Inferior parietal cortex (tissue), 1 donor: ENCODE measurements around the gene NFAT5.
"Not testable (repeated sequence)": the region's sequence is repeated elsewhere in the genome, so short reads cannot be mapped to it uniquely, and the experiment has no call there.

Source experiments
- DNase-seq: peaks from one replicate; pipeline ENCODE4 v3.0.0-alpha.2; 2016; ENCODE audit errors: extremely low spot score

Gene NFAT5, protein sequence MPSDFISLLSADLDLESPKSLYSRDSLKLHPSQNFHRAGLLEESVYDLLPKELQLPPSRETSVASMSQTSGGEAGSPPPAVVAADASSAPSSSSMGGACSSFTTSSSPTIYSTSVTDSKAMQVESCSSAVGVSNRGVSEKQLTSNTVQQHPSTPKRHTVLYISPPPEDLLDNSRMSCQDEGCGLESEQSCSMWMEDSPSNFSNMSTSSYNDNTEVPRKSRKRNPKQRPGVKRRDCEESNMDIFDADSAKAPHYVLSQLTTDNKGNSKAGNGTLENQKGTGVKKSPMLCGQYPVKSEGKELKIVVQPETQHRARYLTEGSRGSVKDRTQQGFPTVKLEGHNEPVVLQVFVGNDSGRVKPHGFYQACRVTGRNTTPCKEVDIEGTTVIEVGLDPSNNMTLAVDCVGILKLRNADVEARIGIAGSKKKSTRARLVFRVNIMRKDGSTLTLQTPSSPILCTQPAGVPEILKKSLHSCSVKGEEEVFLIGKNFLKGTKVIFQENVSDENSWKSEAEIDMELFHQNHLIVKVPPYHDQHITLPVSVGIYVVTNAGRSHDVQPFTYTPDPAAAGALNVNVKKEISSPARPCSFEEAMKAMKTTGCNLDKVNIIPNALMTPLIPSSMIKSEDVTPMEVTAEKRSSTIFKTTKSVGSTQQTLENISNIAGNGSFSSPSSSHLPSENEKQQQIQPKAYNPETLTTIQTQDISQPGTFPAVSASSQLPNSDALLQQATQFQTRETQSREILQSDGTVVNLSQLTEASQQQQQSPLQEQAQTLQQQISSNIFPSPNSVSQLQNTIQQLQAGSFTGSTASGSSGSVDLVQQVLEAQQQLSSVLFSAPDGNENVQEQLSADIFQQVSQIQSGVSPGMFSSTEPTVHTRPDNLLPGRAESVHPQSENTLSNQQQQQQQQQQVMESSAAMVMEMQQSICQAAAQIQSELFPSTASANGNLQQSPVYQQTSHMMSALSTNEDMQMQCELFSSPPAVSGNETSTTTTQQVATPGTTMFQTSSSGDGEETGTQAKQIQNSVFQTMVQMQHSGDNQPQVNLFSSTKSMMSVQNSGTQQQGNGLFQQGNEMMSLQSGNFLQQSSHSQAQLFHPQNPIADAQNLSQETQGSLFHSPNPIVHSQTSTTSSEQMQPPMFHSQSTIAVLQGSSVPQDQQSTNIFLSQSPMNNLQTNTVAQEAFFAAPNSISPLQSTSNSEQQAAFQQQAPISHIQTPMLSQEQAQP (N-terminal part only)

DNA sequence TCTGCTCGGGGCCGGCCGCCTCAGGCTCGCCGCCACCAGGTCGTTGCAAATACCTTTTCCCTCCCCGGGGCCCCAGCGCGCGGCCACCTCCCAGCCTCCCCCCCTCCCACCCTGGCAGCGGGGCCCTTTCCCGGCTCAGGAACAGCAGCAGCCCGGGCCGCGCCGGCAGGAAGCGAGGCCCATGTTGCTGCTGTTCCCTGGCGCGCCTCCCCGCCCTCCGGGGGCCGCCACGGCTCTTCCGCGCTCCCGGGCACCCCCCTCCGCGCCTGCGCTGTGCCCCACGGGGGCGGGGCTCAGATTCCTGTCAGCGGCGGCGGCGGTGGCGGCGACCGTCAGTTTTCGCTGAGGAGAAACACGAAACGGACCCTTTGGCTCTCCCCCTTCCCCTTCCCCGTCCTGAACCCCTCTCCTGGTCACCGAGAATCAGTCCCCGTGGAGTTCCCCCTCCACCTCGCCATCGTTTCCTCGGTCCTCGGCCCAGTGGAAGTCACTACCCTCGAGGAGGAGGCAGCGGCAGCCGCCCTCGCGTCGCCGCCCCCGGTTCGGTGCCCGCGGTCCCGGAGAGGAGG lies at the start of gene NFAT5:
TSS of gene NFAT5 (plus strand) at position 296 of the 569 bp plus-strand sequence. CDS start 336 bp downstream, outside the sequence.
- peak; percentile 87 for DNase-seq

DNA sequence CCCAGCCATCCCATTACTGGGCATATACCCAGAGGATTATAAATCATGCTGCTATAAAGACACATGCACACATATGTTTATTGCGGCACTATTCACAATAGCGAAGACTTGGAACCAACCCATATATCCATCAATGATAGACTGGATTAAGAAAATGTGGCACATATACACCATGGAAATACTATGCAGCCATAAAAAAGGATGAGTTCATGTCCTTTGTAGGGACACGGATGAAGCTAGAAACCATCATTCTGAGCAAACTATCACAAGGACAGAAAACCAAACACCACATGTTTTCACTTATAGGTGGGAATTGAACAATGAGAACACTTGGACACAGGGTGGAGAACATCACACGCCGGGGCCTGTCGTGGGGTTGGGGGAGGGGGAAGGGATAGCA lies 47.9 kb upstream of the NFAT5 start:
- DNase-seq = not testable (repeated sequence)

DNA sequence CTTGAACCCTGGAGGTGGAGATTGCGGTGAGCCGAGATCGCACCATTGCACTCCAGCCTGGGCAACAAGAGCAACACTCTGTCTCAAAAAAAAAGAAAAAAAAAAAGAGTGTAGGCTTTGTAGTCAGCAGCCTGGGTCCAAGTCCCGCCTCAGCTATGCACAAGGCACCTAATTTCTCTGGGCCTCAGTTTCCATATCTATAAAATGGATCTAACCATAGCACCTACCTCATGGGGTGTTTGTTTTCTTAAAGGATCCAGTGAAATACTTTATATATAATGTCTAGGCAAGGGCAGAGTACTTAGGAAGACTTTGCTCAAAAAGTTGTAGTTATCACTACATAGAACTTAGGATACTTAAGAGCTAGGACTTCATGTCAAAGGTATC lies 45.4 kb upstream of the NFAT5 start:
- no peak for DNase-seq

DNA sequence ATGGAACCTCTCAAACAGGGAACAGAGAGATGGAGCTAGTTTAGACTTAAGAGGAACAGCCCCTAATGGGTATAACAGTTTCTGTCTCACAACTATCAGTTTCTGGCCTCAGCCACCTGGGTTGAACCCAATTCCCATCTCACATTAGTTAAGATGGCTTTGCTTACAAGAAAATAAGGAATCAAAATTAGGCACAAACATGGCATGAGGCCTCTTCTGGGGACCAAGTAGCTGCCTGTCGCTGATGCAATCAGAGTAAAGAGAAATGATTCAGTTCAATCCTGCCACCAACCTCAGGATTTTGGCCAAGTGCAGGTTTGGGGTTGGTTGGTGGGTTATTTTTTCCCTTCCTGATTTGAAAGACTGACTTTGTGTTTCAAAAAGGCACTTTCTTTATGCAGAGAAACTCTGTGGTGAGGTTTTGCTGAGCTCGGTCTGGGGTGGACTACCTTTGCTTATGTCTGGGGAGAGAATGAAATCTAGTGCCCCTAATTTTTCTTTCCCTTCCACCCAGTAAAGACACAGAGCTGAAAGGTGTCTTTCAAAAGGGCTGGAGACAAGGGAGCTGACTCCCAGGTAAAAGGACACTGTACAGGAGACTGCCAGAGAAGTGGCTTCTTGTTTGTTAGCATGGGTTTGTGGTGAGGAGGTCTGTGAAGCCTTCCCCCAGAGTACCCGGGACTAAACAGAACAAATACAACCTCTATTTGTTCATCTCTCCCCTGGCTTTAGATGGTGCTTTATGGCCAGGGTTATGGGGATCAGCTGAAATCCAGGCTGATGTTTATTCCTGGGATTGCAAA lies 44.8 kb upstream of the NFAT5 start:
- no peak for DNase-seq

DNA sequence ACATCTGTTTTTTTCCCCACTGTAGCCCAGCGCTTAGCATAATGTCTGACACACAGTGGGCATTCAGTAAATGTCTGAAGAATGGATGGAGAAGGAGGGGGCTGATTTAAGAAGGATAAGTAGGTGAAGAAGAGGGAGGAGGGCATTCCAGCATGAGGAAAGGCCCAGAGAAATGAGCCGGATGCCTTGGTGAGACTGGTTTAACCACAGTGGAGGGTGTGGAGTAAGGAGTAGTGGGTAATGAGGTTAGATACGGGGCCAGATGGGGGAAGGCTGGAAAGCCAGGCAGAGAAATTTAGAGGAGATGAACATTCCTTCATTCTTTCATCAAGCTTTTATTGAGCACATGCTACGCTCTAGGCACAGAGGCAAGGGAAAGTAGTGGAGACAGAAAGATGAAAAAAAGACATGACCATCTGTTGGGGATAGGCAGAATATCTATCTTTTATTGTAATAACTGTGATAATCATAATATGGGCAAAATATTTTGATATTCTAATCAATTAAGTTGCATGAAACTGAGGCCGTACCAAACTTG lies 43.7 kb upstream of the NFAT5 start:
- no peak for DNase-seq

DNA sequence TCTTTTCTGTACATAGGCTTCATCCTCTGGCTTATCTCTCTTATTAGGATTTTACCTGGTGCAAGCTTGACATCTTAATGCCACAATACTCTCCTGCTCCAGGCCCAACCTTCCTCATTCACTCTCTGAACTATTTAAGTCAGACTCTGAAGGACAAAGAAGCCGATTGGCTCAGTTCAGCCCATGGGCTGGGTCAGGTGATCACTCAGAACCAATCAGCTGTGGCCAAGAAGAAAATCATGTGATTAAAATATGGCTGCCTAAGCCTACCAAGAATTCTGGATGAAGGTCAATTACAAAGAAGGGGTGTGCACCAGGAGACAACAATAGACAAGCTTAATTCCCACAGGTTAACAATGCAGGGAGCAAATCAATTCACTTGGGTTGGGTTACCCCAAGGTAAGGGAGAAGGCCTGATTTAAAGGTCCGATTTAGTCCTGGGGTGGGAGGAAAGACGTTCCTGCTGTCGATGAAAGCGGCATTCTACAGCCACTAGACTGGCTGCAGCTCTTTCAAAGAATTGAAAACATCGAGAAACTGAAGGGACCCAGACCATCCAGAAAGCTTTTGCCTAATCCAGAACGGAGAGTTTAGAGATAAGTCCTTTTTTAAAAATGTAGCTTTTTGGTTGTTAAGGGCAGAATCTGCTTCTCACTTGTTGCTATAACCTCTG lies 42.9 kb upstream of the NFAT5 start:
- DNase-seq = no peak

DNA sequence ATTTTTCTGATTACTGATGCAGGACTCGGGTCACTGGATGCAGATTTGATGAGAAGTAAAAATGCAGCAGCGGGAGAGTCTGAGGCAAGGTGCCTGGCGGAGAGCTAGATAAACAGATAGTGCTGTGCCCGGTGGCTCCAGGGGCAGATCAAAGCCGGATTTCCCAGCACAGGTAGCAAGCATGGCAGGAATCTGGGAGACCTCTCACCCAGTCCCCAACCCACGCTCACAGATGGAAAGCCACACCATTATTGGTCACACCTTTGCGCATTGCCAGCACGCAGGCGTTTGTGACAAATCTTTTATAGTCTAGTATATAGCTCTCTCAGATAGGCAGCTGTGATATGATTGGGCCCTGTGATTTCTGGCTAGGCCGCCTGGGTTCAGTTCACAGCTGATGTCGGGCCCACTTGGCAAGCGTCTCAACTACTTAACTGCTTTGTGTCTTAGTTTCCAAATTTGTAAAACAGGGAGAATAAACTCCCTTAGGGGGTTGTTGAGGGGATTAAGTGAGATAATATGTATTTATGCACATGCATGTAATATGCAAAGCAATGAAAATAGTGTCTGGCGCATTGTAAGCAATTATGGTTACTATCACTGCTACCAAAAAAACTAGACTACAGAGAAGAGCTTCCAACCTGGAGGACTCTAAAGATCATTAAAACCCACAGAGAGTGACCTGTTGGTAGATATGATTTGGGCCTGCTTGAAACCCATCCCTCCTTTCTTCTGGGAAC lies 42.0 kb upstream of the NFAT5 start:
- DNase-seq = no peak

DNA sequence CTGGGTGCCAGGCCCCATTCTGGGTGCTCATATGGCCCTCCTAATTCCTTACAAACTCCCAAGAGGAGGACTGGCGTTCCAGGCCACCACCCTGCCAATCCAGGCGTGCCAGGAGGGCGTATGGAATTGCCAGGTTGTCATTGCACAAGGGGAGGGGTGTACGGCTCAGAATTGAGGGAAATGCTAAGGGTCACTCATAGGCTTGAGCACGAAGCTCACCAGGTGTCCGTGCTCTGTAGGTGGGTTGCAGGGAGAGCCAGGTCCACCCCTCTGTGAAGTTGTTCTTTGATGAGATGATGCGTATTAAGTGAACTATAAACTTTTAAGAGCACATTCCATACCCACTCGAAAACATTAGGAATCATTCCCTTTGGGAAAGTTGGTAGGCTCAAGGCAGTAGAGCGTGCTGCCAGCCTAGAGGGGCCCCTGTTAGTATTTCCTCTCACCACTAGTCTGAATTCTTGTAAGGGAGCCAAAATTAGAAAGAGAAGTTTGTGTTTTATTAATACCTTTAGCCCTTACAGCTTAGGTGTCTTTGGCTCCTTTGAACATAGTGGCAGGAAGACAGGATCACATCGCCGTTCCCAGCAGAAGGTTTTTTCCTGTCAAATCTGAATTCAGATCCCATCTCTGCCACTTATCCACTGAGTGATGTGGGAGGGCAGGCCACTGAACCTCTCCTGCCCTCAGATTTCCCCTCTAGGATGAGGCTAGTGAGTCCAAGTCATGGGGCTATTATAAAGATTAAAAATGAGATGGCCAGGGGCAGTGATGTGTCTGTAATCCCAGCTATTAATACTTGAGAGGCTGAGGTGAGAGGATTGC lies 38.7 kb upstream of the NFAT5 start:
- no peak for DNase-seq

DNA sequence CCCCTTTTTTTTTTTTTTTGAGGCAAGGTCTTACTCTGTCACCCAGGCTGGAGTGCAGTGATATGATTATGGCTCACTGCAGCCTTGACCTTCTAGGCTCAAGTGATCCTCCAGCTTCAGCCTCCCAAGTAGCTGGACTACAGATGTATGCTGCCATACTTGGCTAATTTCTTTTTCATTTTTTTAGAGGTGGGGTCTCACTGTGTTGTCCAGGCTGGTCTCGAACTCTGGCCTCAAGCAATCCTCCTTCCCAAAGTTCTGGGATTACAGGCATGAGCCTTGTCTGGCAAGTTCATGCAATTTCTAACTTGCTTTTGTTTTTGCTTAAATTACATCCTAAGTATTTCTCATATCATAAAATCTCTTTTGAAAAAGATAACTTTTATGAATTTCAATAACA lies 33.8 kb upstream of the NFAT5 start:
- no peak for DNase-seq

DNA sequence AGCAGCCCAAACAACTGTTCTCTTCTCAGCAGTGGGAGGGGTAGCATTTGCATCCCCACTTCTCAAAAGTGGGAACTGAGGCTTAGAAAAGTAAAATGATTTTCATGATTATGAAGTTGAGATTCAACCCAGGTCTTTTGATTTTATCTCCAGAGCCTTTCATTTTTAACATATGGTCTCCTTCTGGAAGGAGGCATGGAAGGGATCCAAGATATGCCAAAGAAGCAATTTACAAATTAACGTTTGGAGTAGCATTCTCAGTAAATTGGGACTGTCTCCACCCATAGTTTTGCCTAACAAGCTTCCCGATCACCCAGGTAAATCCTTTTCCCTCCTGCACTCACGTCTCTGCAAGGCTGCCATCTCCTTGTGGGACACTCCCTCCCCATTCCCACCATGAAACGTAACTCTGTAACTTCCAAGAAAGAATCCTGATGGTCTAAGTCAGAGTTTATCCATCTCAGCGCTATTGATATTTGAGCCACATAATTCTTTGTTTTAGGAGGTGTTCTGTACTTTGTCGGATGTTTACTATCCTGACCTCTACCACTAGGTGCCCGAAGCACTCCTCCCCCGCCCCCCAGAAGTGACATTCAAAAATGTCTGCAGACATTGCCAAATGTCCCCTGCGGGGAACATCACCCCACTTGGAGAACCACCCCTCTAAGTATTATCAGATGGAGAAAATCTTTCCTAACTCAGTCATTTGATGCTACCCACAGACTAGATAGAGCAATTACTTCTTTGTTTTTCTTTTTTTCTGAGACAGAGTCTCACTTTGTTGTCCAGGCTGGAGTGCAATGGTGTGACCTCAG lies 32.9 kb upstream of the NFAT5 start:
- DNase-seq = no peak

DNA sequence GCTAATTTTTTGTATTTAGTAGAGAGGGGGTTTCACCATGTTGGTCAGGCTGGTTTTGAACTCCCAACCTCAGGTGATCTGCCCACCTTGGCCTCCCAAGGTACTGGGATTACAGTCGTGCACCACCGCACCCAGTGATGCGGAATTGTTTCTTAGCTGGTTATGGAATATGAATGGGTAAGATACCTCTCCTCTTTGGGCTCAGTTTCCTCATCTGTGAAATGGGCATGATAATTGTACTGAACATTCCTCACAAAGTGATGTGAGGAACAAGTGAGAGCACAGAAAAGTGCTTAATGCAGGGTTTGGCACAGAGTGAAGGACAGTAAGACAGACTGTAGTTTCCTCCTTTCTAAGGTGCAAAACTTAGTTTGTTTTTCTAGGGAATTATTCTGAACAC lies 31.0 kb upstream of the NFAT5 start:
- DNase-seq = no peak

DNA sequence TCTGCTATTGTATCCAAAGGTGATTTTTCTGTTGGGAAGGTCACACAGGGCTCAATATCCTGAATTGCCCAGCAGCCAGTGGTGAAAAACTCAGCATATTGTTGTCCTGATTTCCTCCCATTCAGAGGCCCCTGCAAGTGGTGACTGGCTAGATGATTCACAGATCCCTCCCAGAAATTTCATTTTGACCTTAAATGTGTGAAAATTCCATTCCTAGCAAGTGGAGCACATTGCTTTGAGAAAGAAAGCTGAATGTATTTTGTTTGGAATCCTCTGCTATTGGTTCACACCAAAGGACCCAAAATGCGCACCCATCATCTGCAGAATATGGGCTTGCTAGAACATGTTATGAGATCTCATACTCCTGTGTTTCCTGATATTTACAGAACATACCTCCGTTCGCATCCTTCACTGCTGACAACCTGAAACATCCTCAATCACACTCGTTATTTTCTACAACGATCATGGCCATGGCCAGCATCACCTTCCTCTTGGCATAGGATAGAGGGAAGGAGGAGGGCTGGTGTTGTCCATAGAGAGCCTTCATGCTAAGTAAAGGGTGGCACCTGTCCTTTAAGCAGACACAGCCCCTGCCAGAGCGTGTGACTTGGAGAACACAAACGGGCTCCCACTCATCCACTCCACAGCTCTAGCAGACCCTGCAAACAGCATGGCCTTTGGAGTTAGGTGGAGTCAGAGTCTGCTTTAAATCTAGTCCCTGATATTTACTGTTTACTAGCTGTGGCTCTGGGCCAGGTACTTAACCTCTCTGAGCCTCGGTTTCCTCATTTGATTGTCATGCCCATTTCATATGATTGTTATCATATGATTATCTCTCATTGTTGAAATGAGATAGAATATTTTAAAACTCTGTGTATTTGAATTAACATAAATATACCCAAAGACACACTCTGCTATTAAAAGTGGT lies 30.4 kb upstream of the NFAT5 start:
- DNase-seq = no peak

DNA sequence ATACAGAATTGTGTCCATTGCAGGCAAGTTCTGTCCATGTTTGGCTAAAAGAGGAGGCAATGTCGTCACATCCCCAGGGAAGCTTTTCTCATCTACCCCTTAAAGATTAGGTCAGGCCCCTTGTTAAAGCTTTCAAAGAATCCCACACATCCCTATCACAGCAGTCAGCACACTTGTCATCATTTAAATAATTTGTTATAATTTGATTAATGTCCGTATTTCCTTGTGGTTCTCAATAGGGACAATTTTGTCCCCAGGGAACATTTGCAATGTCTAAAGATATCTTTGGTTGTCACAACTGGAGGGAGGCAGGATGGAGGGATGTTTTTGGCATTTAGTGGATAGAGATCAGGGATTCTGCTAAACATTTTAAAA lies 28.1 kb upstream of the NFAT5 start:
- no peak for DNase-seq

DNA sequence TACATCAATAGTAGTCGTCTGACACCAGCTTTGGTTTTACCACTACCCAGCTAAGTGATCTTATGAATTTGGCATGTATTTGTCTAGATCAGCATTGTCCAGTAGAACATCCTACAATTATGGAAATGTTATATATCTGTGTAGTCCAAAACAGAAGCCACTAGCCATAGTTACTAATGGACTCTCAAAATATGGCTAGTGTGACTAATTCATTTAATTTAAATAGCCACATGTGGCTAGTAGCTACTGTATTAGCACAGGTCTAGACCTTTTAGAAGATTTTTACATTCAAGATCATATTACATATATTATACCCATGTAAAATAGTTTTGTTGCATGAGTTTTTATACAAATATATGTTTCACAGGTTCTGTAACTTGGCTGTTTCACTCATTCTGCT lies 27.0 kb upstream of the NFAT5 start:
- no peak for DNase-seq

DNA sequence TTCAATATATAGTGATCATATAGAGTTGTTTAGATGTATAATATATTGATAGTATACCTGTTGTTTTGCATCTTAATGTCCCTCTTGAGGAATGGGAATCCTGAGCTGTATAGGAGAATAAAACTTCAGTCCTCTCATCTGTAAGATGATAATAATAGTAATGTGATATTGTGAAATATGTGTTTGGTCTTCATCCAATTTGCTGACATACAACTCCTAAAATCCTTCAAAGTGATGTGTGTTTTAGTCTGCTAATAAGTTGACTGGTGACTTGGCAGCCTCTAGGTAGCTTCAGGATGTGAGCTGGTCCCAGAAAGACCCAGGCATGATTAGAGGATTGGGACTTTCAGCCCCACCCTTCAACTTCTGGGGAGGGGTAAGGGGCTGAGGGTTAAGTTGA lies 22.8 kb upstream of the NFAT5 start:
- no peak for DNase-seq

DNA sequence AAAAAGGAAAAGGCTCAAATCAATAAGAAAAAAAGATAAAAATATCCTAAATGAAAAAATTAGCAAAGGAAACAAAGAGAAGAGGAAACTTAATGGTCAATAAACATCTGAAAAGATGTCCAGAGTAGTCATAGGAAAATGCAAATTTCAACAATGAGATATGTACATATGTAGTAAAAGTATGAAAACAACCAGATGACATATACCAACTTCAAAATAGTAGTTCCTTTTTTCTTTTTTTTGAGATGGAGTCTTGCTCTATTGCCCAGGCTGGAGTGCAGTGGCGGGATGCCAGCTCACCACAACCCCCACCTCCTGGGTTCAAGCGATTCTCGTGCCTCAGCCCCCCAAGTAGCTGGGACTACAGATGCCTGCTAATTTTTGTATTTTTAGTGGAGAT lies 21.7 kb upstream of the NFAT5 start:
- DNase-seq = no peak

DNA sequence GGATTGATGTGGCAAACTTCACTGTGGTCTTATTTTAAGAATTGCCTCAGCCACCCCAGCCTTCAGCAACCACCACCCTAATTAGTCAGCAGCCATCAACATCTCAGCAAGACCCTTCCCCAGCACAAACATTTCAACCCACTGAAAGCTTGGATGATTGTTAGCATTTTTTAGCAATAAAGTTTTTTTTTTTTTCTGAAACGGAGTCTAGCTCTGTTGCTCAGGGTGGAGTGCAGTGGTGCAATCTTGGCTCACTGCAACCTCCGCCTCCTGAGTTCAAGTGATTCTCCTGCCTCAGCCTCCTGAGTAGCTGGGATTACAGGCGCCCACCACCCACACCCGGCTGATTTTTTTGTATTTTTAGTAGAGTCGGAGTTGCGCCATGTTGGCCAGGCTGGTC lies 19.1 kb upstream of the NFAT5 start:
- DNase-seq = not testable (repeated sequence)
